ENCODE measurements around the gene LIN28B. TPM values are rescaled to one million over a fixed set of nuclear protein-coding genes. Genes with fewer than 3 reads are reported as not detected.

The LIN28B gene, protein sequence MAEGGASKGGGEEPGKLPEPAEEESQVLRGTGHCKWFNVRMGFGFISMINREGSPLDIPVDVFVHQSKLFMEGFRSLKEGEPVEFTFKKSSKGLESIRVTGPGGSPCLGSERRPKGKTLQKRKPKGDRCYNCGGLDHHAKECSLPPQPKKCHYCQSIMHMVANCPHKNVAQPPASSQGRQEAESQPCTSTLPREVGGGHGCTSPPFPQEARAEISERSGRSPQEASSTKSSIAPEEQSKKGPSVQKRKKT
- total RNA-seq = 0.07 TPM in 1 of 2 replicates, not detected in the other

DNA sequence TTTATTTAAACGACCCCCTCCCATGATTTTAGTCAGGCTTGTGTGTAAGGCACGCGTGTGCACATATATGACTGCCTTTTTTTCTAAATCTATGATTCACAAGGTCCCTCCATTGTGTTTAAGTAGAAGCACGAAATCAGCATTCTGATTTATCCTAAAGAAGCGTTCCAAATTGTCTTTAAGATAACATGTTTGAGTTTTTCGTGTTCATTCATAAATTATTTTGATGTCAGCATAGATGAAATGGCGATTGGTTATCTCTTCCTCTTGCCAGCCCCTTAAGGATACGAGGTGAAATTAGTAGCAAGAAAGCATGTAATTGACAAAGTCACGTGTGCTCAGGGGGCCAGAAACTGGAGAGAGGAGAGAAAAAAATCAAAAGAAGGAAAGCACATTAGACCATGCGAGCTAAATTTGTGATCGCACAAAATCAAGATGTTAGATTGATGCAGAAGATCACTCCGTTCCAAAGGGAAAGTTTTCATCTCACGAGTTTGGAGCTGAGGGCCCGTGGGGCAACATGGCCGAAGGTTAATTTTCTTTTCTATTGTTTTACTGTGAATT, at the start of gene LIN28B:
Gene LIN28B (plus strand): TSS at position 377 of the 564 bp plus-strand sequence. CDS start 144 bp downstream, at position 521.
- H3K4me3 ChIP-seq (ENCODE audit: low read depth, low read length) = no peak within 1 kb of the TSS
- DNase-seq (ENCODE audit: low read depth) = no peak
- TF ChIP-seq, protein P1, sequence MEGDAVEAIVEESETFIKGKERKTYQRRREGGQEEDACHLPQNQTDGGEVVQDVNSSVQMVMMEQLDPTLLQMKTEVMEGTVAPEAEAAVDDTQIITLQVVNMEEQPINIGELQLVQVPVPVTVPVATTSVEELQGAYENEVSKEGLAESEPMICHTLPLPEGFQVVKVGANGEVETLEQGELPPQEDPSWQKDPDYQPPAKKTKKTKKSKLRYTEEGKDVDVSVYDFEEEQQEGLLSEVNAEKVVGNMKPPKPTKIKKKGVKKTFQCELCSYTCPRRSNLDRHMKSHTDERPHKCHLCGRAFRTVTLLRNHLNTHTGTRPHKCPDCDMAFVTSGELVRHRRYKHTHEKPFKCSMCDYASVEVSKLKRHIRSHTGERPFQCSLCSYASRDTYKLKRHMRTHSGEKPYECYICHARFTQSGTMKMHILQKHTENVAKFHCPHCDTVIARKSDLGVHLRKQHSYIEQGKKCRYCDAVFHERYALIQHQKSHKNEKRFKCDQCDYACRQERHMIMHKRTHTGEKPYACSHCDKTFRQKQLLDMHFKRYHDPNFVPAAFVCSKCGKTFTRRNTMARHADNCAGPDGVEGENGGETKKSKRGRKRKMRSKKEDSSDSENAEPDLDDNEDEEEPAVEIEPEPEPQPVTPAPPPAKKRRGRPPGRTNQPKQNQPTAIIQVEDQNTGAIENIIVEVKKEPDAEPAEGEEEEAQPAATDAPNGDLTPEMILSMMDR (conservative IDR thresholded peaks at IDR 0.05; ENCODE audit: low read depth, low read length) = no peak

DNA sequence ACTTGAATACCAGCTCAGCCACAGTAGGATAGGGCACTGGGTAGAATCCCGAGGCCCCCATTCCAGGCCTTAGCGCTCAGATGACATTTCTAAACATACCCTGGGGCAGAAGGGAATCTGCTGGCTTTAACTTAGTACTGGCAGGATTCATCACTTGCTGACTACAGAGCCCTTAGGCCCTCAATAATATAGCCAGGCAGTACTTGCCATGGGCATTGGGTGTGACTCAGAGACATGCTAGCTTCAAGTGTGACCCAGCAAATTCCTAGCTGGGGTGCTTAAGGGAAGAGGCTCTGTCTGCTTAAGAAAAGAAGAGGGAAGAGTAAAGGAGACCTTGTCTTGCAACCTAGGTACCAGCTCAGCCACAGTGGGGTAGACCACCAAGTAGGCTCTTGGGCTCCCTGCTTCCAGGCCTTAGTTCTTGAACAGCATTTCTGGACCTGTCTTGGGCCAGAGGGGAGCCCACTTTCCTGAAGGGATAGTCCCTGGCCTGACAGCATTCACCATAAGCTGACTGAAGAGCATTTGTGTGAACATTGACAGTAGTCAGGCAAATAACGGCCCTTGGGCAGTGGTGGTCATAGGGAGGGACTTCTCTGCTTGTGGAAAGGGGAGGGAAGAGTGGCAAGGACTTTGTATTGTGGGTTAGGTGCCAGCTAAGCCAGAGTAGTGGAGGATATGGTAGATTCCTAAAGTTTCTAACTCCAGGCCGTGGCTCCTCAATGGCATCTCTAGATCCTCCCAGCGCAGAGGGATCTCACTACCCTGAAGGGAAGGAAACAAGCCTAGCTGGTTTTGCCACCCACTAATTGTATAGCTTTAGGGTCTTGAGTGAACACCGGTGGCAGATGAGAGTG, 48.6 kb upstream of the LIN28B start:
- no peak overlapping the region for H3K4me3 ChIP-seq (ENCODE audit: low read depth, low read length)
- TF ChIP-seq, protein P1 (conservative IDR thresholded peaks at IDR 0.05; ENCODE audit: low read depth, low read length) = no peak
- no peak for DNase-seq (ENCODE audit: low read depth)

DNA sequence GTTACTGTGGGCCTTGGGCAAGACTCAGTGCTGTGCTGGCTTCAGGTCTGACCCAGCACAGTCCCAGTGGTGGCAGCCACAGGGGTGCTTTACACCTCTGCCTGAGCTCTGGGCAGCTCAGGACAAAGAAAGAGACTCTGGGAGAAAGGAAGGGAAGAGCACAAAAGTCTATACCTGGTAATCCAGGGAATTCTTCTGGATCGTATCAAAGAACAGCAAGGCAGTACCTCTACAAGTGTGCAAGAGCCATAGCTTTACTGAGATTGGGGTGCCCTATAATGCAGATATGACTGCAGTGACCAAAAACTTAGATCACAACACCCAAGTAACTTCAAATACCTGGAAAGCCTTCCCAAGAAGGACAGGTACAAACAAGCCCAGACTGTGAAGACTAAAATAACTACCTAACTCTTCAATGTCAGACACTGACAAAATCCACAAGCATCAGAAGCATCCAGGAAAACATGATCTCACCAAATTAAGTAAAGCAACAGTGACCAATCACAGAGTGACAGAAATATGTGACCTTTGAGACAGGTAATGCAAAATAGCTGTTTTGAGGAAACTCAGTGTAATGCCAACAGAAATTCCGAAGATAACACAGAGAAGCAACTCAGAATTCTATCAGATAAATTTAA, 47.9 kb upstream of the LIN28B start:
- H3K4me3 ChIP-seq (ENCODE audit: low read depth, low read length) = no peak overlapping the region
- no peak for DNase-seq (ENCODE audit: low read depth)
- TF ChIP-seq, protein P1 (conservative IDR thresholded peaks at IDR 0.05; ENCODE audit: low read depth, low read length) = no peak

DNA sequence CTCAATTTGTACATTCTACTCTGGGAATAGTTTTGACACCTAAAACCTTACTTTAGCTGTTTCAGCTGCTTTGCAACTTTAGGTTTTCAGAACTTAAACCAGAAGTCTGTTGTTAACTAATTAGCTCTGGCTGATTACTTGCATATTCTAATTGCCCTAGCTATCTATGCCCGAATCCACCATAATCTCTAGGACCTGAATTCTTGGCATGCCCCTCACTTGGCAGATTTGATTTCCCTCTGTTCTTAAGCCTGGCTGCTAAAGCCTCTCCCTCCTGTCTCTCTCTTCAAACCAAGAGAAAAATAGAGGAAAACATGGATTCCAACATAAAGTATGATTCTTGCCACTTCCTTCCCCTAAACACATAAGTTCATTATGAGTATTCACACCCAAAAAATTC, 35.0 kb upstream of the LIN28B start:
- TF ChIP-seq, protein P1 (conservative IDR thresholded peaks at IDR 0.05; ENCODE audit: low read depth, low read length) = no peak
- DNase-seq (ENCODE audit: low read depth) = no peak
- H3K4me3 ChIP-seq (ENCODE audit: low read depth, low read length) = no peak overlapping the region

DNA sequence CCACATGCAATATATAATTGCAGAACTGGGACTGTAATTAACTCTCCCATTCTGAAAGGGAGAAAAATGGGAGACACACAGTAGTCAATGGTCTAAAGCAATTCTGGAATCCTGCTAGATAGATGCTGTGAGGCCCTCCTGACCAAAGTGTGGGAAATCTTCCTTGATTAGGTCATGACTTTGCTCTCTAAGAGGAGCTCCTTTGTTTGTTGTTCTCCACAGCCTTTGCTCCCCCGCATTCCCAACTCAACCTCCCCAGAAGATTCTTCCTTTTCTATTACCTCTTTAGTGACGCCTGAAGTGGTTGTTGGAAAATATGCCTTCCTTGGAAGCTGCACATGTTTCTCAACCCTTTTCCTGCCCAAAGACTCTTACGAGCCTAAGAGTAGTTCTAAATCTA, 28.8 kb upstream of the LIN28B start:
- DNase-seq (ENCODE audit: low read depth) = no peak
- no peak overlapping the region for H3K4me3 ChIP-seq (ENCODE audit: low read depth, low read length)
- TF ChIP-seq, protein P1 (conservative IDR thresholded peaks at IDR 0.05; ENCODE audit: low read depth, low read length) = no peak

DNA sequence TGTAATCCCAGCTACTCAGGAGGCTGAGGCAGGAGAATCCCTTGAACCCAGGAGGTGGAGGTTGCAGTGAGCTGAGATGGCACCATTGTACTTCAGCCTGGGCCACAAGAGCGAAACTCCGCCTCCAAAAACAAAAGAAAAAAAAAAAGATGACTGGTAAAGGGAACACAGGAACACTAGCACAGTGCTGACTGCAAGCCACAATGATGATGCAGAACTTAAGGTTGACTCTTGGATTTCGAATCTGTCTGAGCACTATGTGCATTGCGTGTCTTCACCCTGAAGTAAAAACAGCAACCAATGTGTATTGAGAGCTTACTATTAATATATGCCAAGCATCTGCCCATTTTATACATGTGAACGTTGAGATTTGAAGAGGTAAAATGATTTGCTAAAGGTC, 27.6 kb upstream of the LIN28B start:
- no peak for DNase-seq (ENCODE audit: low read depth)
- TF ChIP-seq, protein P1 (conservative IDR thresholded peaks at IDR 0.05; ENCODE audit: low read depth, low read length) = no peak
- no peak overlapping the region for H3K4me3 ChIP-seq (ENCODE audit: low read depth, low read length)

All from epithelial cell of proximal tubule (primary cell).